Peyer's patch (tissue), 4 donors: Measurements from ENCODE around the gene PTPRR.

Experiments used
- CTCF ChIP-seq, 6 experiments: fragments of 450-650 bp in 4 of 6; fragments of 200-600 bp in 2 of 6; sonication (generic) in 1 of 6; IDR thresholded peaks; one replicate each; pipeline ENCODE4 v1.5.1; 2017 to 2019; ENCODE audit warnings: antibody characterized with exemption in 6 of 6, mild to moderate bottlenecking in 3 of 6, moderate library complexity in 1 of 6
- POLR2A ChIP-seq, 2 donors: fragments of 450-650 bp; IDR thresholded peaks; one replicate each; pipeline ENCODE4 v1.5.1; 2017; ENCODE audit warnings: antibody characterized with exemption in 2 of 2, mild to moderate bottlenecking in 2 of 2, moderate library complexity in 2 of 2

- TF ChIP-seq CTCF (IDR thresholded peaks at IDR 0.05) (no peak), POLR2A (IDR thresholded peaks at IDR 0.05) (no peak)
Measured at GRCh38 chr12:70741256-70741655, 179.3 kb downstream of the PTPRR start.
